NCI-H2171 treated with DMSO at 0.1 percent for 48 hours (cell line): ENCODE results near the gene VCAN.

Experiments used
- DNase-seq: peaks from one replicate; lab custom pipeline; 2025; lab: John Stamatoyannopoulos, UW

Gene VCAN

GRCh38 chr5:83498585-83498984 lies 27.0 kb downstream of the VCAN start:
- no peak for DNase-seq

GRCh38 chr5:83503662-83504061 lies 32.1 kb downstream of the VCAN start:
- DNase-seq, result no peak

GRCh38 chr5:83507431-83507830 lies 35.9 kb downstream of the VCAN start:
- no peak for DNase-seq

- DNase-seq, result no peak
These were observed 38.0 kb downstream of the VCAN start for GRCh38 chr5:83509540-83509939.

GRCh38 chr5:83510260-83510659 lies 38.7 kb downstream of the VCAN start:
- no peak for DNase-seq

- DNase-seq, result no peak
These were observed 40.7 kb downstream of the VCAN start for GRCh38 chr5:83512061-83512745.

GRCh38 chr5:83513081-83513480 lies 41.5 kb downstream of the VCAN start:
- no peak for DNase-seq

- DNase-seq, result no peak
These were observed 41.9 kb downstream of the VCAN start for GRCh38 chr5:83513491-83513890.

- DNase-seq, result no peak
These were observed 44.8 kb downstream of the VCAN start for GRCh38 chr5:83516377-83516776.

- DNase-seq, result no peak
These were observed 45.6 kb downstream of the VCAN start for GRCh38 chr5:83517072-83517687.

- no peak for DNase-seq
These were observed 46.1 kb downstream of the VCAN start for GRCh38 chr5:83517688-83518085.

- no peak for DNase-seq
These were observed 46.9 kb downstream of the VCAN start for GRCh38 chr5:83518319-83519061.

GRCh38 chr5:83522446-83522845 lies 50.9 kb downstream of the VCAN start:
- DNase-seq, result no peak

GRCh38 chr5:83523929-83524328 lies 52.4 kb downstream of the VCAN start:
- no peak for DNase-seq

GRCh38 chr5:83524345-83524744 lies 52.8 kb downstream of the VCAN start:
- DNase-seq, result no peak

- no peak for DNase-seq
These were observed 53.4 kb downstream of the VCAN start for GRCh38 chr5:83524991-83525390.

GRCh38 chr5:83526289-83526688 lies 54.7 kb downstream of the VCAN start:
- no peak for DNase-seq

GRCh38 chr5:83527221-83527620 lies 55.7 kb downstream of the VCAN start:
- no peak for DNase-seq

- DNase-seq, result no peak
These were observed 56.3 kb downstream of the VCAN start for GRCh38 chr5:83527722-83528438.

- DNase-seq, result no peak
These were observed 56.9 kb downstream of the VCAN start for GRCh38 chr5:83528439-83528769.

GRCh38 chr5:83530193-83530592 lies 58.6 kb downstream of the VCAN start:
- DNase-seq, result no peak

- DNase-seq, result no peak
These were observed 60.1 kb downstream of the VCAN start for GRCh38 chr5:83531661-83532060.
